Mucosa of descending colon (tissue), 3 donors: ENCODE measurements around the gene ANKRD45. TPM values are rescaled to one million over a fixed set of nuclear protein-coding genes. Genes with fewer than 3 reads are reported as not detected.
A peak's percentile ranks its signal among the peaks of the same experiment; 100 is the strongest.

Source experiments
- ATAC-seq: fragments of 200-7000 bp; cut with Tn5 transposase; one replicate; pipeline ENCODE4 v1.9.1; 2020; ENCODE audit warnings: mild to moderate bottlenecking, moderate library complexity
- DNase-seq, 3 donors: peaks; one replicate each; pipeline ENCODE4 v3.0.0-alpha.2; 2020
- H3K36me3 ChIP-seq: fragments of 200-600 bp; one replicate; pipeline ENCODE4 v1.8.0; 2021; ENCODE audit warnings: low read depth, mild to moderate bottlenecking
- H3K4me1 ChIP-seq: fragments of 200-600 bp; one replicate; pipeline ENCODE4 v1.8.0; 2021; ENCODE audit warnings: low read depth, mild to moderate bottlenecking
- H3K4me3 ChIP-seq: fragments of 200-600 bp; one replicate; pipeline ENCODE4 v1.8.0; 2021; ENCODE audit warnings: mild to moderate bottlenecking
- H3K9me3 ChIP-seq: fragments of 200-600 bp; one replicate; pipeline ENCODE4 v1.8.0; 2021; ENCODE audit warnings: mild to moderate bottlenecking
- CTCF ChIP-seq: fragments of 200-600 bp; IDR thresholded peaks from one replicate; pipeline ENCODE4 v1.8.0; 2022; ENCODE audit warnings: antibody characterized with exemption, mild to moderate bottlenecking
- intact Hi-C, 2 donors: fragments of 100-400 bp; cut with DNase I in 1 of 2; cut with micrococcal nuclease in 1 of 2; formaldehyde crosslinking; loops; one replicate each; pipeline versions ENCODE4 v1.11.0 to v1.11.1; 2022; cut with DNase I, micrococcal nuclease
- long read RNA-seq, 2 donors: library from polyadenylated mRNA; unstranded; transcript quantifications; one replicate each; pipeline ENCODE4 v2.0.0, GENCODE V29; 2019 to 2021
- total RNA-seq, 3 donors: library from RNA; stranded (reverse); fragmentation: NEBNext Ultra II Directional in 2 of 3; extraction: Animal tissue kit (Norgen Biotek cat#: 25700) in 2 of 3; gene quantifications; one replicate each; pipeline versions ENCODE4 v1.2.1 to v1.2.4, GENCODE V29; 2021 to 2023
- donor health status: DM: no; HTN: no; CAD: no; lungs with moderate emphysema.
- donor health status: DM: no; HTN: no; CAD: no.
- donor health status: DM: no; HTN: yes; CAD: no.

ANKRD45 gene, protein sequence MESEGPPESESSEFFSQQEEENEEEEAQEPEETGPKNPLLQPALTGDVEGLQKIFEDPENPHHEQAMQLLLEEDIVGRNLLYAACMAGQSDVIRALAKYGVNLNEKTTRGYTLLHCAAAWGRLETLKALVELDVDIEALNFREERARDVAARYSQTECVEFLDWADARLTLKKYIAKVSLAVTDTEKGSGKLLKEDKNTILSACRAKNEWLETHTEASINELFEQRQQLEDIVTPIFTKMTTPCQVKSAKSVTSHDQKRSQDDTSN
- total RNA-seq: 1 to 10 TPM in 2 of 3 donors, under 1 TPM in 1; 0.55 to 2.1 (median 1.1) TPM
- long read RNA-seq, donor 1: 0 reads
- long read RNA-seq, donor 2: 0 reads

- TF ChIP-seq CTCF: no peak
- DNase-seq (peak in 1 of 3 donors; percentile 42), ATAC-seq (no peak)
- intact Hi-C loops: no loop called here
- no peaks in the 10 kb centered on the region for H3K4me1 ChIP-seq
- H3K4me3 ChIP-seq: no peak within 1 kb of the TSS
- H3K9me3 ChIP-seq: no peaks in the 10 kb centered on the region
- no peaks in the 10 kb centered on the region for H3K36me3 ChIP-seq
Observed at GRCh38 chr1:173669491-173669941, at the start of gene ANKRD45. TSS of gene ANKRD45 (minus strand) at chr1:173669851. CDS start at chr1:173659418, 10,433 bp downstream.

- no peak for DNase-seq
Observed at GRCh38 chr1:173717238-173717637, 47.6 kb upstream of the ANKRD45 start.

GRCh38 chr1:173715538-173715844, 45.8 kb upstream of the ANKRD45 start:
- Histone ChIP-seq H3K36me3 (no peaks in the 10 kb centered on the region), H3K4me1 (peaks cover 18% of the 10 kb centered on the region), H3K9me3 (no peaks in the 10 kb centered on the region), H3K4me3 (peak overlapping the region; percentile 45)
- intact Hi-C loops: loop anchor here in 1 of 2 donors (10.0 kb wide), 1 partner anchor 281 kb away; no protein-coding TSS in a partner anchor
- TF ChIP-seq CTCF: no peak
- DNase-seq (no peak), ATAC-seq (no peak)

More at GRCh38 chr1:173717238-173717637, 47.6 kb upstream of the ANKRD45 start:
- Histone ChIP-seq H3K36me3 (no peaks in the 10 kb centered on the region), H3K4me1 (peaks cover 18% of the 10 kb centered on the region), H3K4me3 (no peak overlapping the region), H3K9me3 (no peaks in the 10 kb centered on the region)
- no peak for TF ChIP-seq CTCF
- intact Hi-C loops: loop anchor here in 1 of 2 donors (10.0 kb wide), 1 partner anchor 282 kb away; no protein-coding TSS in a partner anchor
- ATAC-seq: no peak

DNA sequence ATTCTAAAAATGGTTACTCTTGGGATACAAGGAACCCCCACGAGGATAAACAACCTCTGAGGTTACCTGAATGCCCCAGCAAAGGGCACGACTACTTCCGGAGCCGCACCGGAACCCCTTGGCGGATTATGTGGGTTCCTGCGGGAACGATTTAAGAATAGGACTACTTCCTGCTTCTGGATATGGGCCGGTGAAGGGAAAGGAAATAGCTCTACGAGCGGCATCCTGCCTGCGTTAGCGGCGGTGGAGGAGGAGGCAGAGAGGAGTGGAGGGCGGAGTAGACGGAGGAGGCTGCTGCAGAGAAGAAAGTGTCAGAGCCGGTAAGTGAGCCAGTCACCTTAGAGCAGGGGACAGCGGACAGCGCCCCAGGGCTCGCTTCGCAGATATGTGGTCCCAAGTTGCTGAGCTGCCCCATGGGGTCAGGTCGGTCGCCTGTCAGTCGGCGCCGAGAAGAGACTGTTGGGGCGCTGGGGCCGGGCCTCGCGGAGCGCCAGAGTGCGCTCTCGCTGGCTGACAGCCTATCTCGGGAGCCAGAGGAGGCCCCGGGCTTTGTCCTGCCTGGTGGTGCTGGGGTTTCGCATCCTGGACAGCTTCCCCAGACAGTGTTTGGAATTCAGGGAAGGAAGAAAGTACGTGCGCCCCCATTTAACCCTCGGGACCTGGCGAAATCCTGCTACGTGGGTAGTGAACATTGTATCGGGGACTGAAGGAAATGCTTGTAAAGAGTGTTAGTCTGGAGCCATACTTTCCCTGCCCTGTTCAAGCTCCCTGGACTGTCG, 45.3 kb upstream of the ANKRD45 start, which contains the start of gene KLHL20:
Gene KLHL20 (plus strand): TSS at position 223 of the 779 bp plus-strand sequence. CDS start 1,063 bp downstream, outside the sequence.
- DNase-seq: peak; percentile 86
- Histone ChIP-seq H3K4me1 (peaks cover 18% of the 10 kb centered on the region), H3K9me3 (no peaks in the 10 kb centered on the region), H3K4me3 (peak within 1 kb of the TSS; percentile 45), H3K36me3 (no peaks in the 10 kb centered on the region)
- intact Hi-C loops: loop anchor here in 1 of 2 donors (10.0 kb wide), 1 partner anchor 280 kb away; no protein-coding TSS in a partner anchor
- no peak for TF ChIP-seq CTCF
- ATAC-seq: peak; percentile 99

DNA sequence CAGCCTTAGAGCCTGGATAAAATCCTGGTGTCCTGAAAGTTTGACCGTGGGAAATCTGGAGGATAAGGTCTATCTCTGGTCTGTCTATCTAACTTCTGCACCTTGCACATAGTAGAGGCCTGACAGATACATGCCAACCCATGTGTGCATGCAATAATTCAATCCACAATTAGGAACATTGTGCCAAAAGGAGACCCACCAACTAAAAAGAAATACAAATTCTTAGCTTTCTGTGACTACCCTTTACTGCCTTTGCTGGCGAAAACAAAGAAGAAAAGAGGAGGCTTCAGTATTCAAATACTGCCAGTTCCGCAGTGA, 44.7 kb upstream of the ANKRD45 start:
- no peak for TF ChIP-seq CTCF
- intact Hi-C loops: loop anchor here in 1 of 2 donors (10.0 kb wide), 1 partner anchor 280 kb away; no protein-coding TSS in a partner anchor
- DNase-seq (no peak), ATAC-seq (no peak)
- H3K9me3 ChIP-seq: no peaks in the 10 kb centered on the region
- peaks cover 18% of the 10 kb centered on the region for H3K4me1 ChIP-seq
- no peaks in the 10 kb centered on the region for H3K36me3 ChIP-seq
- H3K4me3 ChIP-seq: no peak overlapping the region
